HL-60/S4 treated with phorbol 12-myristate 13-acetate at 8.2 ng/mL for 4 days and 3 days (cell line): ENCODE results near the gene KLK7.
"Not testable (repeated sequence)": the region's sequence is repeated elsewhere in the genome, so short reads cannot be mapped to it uniquely, and the experiment has no call there.

Experiments used
- in situ Hi-C: fragments of 300-500 bp; cut with MboI; formaldehyde crosslinking; loops from 2 replicates; pipeline ENCODE4 v1.15.0; 2022; ENCODE audit warnings: low sequenced_read_pairs

The KLK7 gene

GRCh38 chr19:51012661-51013190, 29.0 kb upstream of the KLK7 start:
- in situ Hi-C loops = no loop called here

- in situ Hi-C loops = no loop called here
Measured at GRCh38 chr19:51010066-51010795, 26.5 kb upstream of the KLK7 start.

- in situ Hi-C loops = no loop called here
Measured at GRCh38 chr19:51009061-51009891, 25.6 kb upstream of the KLK7 start.

GRCh38 chr19:51007488-51007887, 23.8 kb upstream of the KLK7 start:
- in situ Hi-C loops = no loop called here

GRCh38 chr19:51006406-51006805, 22.7 kb upstream of the KLK7 start:
- in situ Hi-C loops = no loop called here

- in situ Hi-C loops = no loop called here
Measured at GRCh38 chr19:51005248-51005647, 21.5 kb upstream of the KLK7 start.

- in situ Hi-C loops = no loop called here
Measured at GRCh38 chr19:51003316-51003715, 19.6 kb upstream of the KLK7 start.

- in situ Hi-C loops = no loop called here
Measured at GRCh38 chr19:51002542-51003311, 19.0 kb upstream of the KLK7 start.

- in situ Hi-C loops = no loop called here
Measured at GRCh38 chr19:51002089-51002532, 18.4 kb upstream of the KLK7 start.

- in situ Hi-C loops = no loop called here
Measured at GRCh38 chr19:51001515-51001914, 17.8 kb upstream of the KLK7 start, which contains the start of gene KLK8. Gene KLK8 (minus strand): TSS chr19:51001604. CDS start chr19:51001167, 437 bp downstream.

- in situ Hi-C loops = no loop called here
Measured at GRCh38 chr19:51000981-51001380, 17.3 kb upstream of the KLK7 start.

- in situ Hi-C loops = no loop called here
Measured at GRCh38 chr19:51000426-51000825, 16.7 kb upstream of the KLK7 start.

GRCh38 chr19:50998686-50999085, 15.0 kb upstream of the KLK7 start:
- in situ Hi-C loops = no loop called here

- in situ Hi-C loops = no loop called here
Measured at GRCh38 chr19:50998061-50998460, 14.3 kb upstream of the KLK7 start.

- in situ Hi-C loops = no loop called here
Measured at GRCh38 chr19:50994129-50994528, 10.4 kb upstream of the KLK7 start.

GRCh38 chr19:50992666-50993035, 8.9 kb upstream of the KLK7 start:
- in situ Hi-C loops = no loop called here

- in situ Hi-C loops = not testable (repeated sequence)
Measured at GRCh38 chr19:50984416-50984815, 699 bp upstream of the KLK7 start.

- in situ Hi-C loops = no loop called here
Measured at GRCh38 chr19:50982186-50982585, 1.5 kb downstream of the KLK7 start.

- in situ Hi-C loops = no loop called here
Measured at GRCh38 chr19:50981587-50982146, 2.0 kb downstream of the KLK7 start.

- in situ Hi-C loops = no loop called here
Measured at GRCh38 chr19:50980208-50980607, 3.5 kb downstream of the KLK7 start.

- in situ Hi-C loops = no loop called here
Measured at GRCh38 chr19:50979758-50980157, 4.0 kb downstream of the KLK7 start.
